ENCODE measurements around the gene SLC4A2.

SLC4A2 gene

GRCh38 chr7:151046603-151047573, 12.5 kb upstream of the SLC4A2 start:
- peak in 1 of 2 experiments; percentile 8 for DNase-seq

- no peak for DNase-seq
Observed at GRCh38 chr7:151047976-151048815, 11.2 kb upstream of the SLC4A2 start, which contains the start of gene ASIC3. Gene ASIC3, plus strand, starts transcription at chr7:151048531. Its CDS starts 355 bp downstream, at chr7:151048886.

DNA sequence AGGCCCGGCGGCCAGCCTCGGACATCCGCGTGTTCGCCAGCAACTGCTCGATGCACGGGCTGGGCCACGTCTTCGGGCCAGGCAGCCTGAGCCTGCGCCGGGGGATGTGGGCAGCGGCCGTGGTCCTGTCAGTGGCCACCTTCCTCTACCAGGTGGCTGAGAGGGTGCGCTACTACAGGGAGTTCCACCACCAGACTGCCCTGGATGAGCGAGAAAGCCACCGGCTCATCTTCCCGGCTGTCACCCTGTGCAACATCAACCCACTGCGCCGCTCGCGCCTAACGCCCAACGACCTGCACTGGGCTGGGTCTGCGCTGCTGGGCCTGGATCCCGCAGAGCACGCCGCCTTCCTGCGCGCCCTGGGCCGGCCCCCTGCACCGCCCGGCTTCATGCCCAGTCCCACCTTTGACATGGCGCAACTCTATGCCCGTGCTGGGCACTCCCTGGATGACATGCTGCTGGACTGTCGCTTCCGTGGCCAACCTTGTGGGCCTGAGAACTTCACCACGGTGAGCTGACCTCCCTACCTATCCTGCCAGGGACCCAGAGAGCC, 10.4 kb upstream of the SLC4A2 start:
- no peak for DNase-seq

DNA sequence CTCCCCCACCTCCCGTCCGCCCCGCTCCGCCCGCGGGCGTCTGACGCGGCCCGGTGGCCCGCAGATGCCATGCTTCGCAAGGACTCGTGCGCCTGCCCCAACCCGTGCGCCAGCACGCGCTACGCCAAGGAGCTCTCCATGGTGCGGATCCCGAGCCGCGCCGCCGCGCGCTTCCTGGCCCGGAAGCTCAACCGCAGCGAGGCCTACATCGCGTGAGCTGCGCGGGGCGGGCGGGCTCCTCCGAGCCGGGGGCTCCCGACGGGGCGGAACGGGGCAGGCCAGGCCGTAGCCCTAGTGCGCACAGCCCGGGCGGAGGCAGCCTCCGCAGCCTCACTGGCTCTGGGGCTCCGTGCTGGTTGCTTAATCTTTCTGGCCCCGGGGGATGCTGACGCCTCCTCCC, 8.3 kb upstream of the SLC4A2 start:
- no peak for DNase-seq

DNA sequence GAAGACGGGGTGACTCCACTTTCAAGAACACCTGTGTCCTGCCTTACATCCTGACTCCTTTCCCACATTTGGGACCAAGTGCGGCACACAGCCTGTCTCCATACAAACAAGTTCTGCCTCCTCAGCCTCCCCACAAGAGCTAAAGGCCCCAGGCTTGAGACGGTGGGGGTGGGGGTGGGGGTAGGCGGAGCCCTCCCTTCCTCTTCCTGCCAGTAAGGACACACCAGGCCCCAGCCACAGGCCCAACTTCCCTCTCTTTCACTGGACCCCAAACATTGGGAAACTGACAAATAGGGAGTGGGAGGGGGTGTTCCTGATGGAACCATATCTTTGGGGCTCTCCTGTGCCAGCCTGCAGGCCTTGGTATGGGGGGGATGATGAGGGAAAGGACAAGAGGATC, 6.3 kb upstream of the SLC4A2 start:
- no peak for DNase-seq

- no peak for DNase-seq
Observed at GRCh38 chr7:151053751-151054150, 5.6 kb upstream of the SLC4A2 start.

DNA sequence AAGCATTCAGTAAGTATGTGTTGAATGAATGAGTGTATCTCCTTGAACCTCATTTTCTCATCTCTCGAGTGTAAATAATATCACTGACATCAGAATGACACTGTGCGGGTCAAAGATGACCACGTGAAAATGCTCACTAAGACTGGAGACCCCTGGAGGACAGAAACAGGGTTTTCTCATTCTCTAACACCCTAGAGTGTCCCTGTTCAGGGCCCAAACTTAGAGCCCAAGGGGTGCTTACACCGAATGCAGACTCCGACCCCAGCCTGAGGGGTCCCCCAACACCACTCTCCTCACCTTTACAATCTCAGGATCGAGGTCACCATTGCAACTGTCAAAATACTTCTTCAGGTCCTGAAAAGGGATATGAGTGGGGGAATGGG, 3.1 kb upstream of the SLC4A2 start:
- no peak for DNase-seq

DNA sequence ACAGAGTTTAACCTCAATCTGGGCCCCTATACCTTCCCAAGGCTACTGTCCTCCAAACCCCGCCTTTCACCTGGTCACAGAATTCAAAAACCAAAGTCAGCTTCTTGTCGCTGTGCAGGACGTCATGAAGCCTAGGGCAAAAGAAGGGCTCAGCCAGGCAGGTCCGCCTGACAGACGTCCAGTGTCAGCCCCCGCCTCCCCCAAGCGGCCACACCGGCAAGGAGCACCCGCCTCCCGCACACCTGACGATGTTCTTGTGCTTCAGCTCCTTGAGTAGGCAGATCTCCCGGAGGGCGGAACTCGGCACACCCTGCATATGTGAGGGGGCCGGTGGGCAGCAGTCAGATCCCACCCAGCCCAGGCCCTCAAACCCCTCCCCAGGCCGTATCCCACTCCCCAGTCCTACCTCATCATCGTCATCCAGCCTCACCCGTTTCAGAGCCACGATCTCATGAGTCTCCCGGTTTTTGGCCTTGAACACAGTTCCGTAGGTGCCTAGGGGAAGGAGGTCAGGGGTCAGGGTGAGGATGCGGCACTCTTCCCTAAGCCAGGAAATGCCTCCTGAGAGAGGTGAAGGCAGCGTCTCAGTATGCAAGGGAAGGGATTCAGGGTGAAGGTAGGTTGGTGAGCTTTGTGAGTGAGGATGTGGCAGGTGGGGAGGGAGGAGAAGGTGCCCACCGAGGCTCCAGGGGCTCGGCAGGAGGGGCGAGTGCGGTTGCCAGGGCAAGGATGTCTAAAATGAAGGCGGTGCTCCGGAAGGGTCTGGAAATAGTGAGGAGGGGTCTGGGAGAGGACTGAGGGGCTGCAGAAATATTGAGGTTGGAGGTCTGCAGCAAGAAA, 2.5 kb upstream of the SLC4A2 start:
- peak in 1 of 2 experiments; percentile 4 for DNase-seq

DNA sequence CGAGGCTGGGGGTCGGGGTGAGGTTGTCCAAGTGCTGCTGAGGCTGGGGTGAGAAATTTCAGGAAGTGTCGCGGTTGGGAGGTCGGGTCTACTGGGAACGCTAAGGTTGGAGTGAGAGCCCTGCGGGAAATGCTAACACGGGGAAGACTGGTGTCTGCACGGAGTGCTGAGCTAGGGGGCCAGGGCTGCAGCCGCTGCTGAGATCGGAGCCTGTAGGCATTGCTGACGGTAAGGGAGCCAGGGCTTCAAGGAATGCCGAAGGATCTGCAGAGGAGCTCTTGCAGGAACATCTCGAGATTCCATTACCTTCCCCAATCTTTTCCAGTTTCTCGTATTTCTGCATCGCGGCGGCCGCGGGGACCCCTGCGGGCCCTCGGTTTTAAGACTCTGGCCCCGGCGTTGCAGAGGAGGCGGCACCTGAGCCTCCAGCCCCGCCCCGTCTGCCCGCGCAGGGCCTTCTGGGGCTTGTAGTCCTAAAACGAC, 1.8 kb upstream of the SLC4A2 start, which contains the start of gene CDK5:
CDK5 (minus strand) TSS at position 392 of the 483 bp plus-strand sequence; CDS start at position 343, 49 bp downstream.
- peak in 1 of 2 experiments; percentile 46 for DNase-seq

GRCh38 chr7:151057989-151058780, 1.2 kb upstream of the SLC4A2 start:
- DNase-seq: peak; percentile 99

DNA sequence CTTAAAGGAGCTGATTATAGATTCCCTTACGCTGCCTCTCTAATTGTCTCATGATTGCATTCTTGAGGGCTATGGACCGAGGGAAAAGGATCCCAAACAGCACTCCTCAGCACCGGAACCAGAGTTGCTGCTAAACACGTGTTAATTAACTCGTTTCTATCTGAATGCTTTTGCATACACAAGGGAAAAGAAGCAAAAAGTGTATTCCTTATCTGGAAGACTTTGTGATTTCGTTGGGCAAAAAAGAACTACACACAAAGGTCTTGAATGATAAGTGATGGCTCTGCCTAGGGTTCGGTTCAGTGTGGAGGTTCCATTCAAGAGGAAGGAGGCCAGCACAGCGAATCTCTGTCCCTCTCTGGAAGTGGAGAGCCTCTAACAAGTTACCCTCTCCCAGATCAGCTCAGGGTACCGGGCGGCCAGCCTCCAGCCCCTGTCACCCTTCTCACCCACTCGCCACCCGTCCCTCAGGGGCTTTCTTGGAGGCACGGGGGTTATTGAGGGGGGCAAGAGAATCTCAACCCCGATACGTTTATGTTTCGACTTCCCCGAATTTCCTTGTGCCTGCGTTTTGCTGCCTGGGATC, 515 bp upstream of the SLC4A2 start:
- DNase-seq: no peak

DNA sequence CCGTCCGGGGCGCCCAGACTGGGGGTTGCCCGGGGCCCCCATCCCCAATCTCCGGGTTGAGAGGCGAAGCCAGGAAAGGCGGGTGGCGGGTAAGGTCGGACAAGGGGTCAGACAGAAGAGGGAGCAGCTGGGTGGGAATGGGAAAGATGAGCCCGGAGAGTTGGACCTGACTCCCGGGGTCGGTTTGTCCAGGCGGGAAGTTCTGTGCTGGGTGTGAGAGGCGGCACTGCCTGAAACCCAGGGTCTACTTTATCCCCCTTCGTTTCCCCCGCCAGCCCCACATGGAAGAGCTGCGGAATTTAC, 675 bp downstream of the SLC4A2 start:
- no peak for DNase-seq

DNA sequence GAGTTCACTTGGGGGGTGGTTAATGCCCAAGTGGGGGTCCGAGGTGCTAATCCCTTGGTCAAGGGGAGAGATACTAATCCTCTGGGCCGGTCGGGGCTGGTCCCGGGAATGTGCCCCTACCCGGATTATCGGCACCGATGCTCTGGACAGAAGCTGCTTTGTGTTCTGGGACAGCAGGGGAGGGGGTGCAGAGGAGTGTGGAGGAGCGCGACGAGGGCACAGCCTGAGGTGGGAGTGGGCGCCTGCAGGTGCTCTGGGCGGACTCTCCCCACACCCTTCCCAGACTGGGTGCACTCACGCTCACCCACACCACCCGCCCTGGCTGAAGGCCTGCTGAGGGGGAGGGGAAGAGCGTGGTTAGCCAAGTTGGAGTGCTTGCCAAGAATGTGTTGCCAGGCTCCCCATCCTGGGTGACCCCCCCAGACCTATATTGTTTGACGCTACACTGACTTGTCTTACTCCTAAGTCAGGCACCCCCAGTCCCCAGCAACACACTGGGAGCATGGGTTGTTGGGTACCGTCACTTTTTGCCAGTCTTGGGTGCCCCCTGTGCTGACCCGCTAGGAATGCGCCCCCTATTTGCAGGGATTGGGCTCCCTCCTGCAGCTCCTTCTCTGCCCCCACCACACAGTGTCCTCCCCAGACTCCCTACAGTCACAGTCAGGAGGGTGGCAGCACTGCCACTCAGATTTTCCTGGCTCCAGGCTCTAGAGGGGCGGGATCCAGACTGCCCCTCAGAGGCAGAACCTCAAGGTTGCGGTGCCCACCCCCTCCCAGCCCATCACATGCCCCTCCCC, 1.2 kb downstream of the SLC4A2 start:
- DNase-seq: no peak

- no peak for DNase-seq
Observed at GRCh38 chr7:151061213-151062110, 2.1 kb downstream of the SLC4A2 start.

DNA sequence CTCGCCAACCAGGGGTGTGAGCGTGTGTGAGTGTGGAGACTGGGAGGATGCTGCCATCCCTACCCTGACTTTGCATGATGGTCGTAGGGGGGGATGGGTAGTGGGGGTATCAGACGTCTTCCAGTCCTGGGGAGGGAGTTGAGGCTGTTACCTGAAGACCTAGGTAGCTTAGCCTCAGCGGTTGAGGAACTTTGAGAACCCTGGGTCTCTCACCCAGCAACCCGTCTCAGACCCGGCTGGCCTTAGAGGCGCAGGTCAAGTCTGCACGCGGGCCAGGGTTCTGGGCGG, 2.7 kb downstream of the SLC4A2 start:
- no peak for DNase-seq

- DNase-seq: peak; percentile 36 to 70
Observed at GRCh38 chr7:151062399-151063211, 3.2 kb downstream of the SLC4A2 start.

- no peak for DNase-seq
Observed at GRCh38 chr7:151063212-151063561, 3.8 kb downstream of the SLC4A2 start.

GRCh38 chr7:151064454-151064853, 5.1 kb downstream of the SLC4A2 start:
- DNase-seq: no peak

All from SHP77 (cell line).